Measurements from ENCODE around the gene CSTPP1. TPM values are rescaled to one million over a fixed set of nuclear protein-coding genes. Genes with fewer than 3 reads are reported as not detected.
"Not testable (repeated sequence)": the region's sequence is repeated elsewhere in the genome, so short reads cannot be mapped to it uniquely, and the experiment has no call there.

CSTPP1 gene
- total RNA-seq, 4 donors from 2014 or later, result 35.3 to 51.9 (median 39.7) TPM

DNA sequence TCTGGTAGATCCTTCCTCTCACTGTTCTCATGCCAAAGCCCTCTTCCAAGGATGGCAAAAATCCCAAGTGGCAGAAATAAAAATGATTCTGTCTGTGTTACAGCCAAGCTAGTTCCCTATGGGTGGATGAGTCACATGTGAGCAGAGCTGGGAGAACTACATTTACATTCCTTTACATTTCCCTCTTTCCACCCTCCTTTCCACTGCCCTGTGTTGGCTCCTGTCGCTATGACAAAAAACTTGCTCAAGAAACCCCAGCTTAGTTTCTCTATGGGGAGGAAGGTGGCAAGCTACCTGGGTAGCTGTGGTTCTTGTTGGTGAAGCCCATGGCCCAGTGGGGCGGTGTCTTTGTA lies 268.1 kb downstream of the CSTPP1 start:
- H3K4me1 ChIP-seq, result no peaks in the 10 kb centered on the region
- H3K9me3 ChIP-seq, result no peaks in the 10 kb centered on the region
- no peak overlapping the region for H3K27ac ChIP-seq
- TF ChIP-seq EP300 (IDR thresholded peaks at IDR 0.05), result no peak
- TF ChIP-seq, protein P1, sequence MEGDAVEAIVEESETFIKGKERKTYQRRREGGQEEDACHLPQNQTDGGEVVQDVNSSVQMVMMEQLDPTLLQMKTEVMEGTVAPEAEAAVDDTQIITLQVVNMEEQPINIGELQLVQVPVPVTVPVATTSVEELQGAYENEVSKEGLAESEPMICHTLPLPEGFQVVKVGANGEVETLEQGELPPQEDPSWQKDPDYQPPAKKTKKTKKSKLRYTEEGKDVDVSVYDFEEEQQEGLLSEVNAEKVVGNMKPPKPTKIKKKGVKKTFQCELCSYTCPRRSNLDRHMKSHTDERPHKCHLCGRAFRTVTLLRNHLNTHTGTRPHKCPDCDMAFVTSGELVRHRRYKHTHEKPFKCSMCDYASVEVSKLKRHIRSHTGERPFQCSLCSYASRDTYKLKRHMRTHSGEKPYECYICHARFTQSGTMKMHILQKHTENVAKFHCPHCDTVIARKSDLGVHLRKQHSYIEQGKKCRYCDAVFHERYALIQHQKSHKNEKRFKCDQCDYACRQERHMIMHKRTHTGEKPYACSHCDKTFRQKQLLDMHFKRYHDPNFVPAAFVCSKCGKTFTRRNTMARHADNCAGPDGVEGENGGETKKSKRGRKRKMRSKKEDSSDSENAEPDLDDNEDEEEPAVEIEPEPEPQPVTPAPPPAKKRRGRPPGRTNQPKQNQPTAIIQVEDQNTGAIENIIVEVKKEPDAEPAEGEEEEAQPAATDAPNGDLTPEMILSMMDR (IDR thresholded peaks at IDR 0.05), result no peak
- TF ChIP-seq POLR2A (IDR thresholded peaks at IDR 0.05), result no peak
- H3K27me3 ChIP-seq, result no peaks in the 10 kb centered on the region
- no peaks in the 10 kb centered on the region for H3K36me3 ChIP-seq
- no peak for DNase-seq (ENCODE audit: low spot score in 2 of 2)
- H3K4me3 ChIP-seq, result no peak overlapping the region
- WGBS, 2 donors, result 66 to 76% methylated on average over 2 of the region's 2 CpGs

GRCh38 chr11:47206577-47206976 lies 270.0 kb downstream of the CSTPP1 start:
- H3K4me1 ChIP-seq; H3K4me3 ChIP-seq; H3K27ac ChIP-seq; DNase-seq (ENCODE audit: low spot score in 2 of 2); H3K9me3 ChIP-seq; H3K27me3 ChIP-seq; H3K36me3 ChIP-seq: not testable (repeated sequence)
- 92 to 93% methylated on average over 5 of the region's 5 CpGs for WGBS, 2 donors

- WGBS, 2 donors, result 85 to 91% methylated on average over 6 of the region's 6 CpGs
- no peaks in the 10 kb centered on the region for H3K27me3 ChIP-seq
- no peaks in the 10 kb centered on the region for H3K9me3 ChIP-seq
- DNase-seq (ENCODE audit: low spot score in 2 of 2), result no peak
- H3K27ac ChIP-seq, result no peak overlapping the region
- no peak overlapping the region for H3K4me3 ChIP-seq
- H3K36me3 ChIP-seq, result no peaks in the 10 kb centered on the region
- H3K4me1 ChIP-seq, result no peaks in the 10 kb centered on the region
- TF ChIP-seq, protein P1 (IDR thresholded peaks at IDR 0.05), result no peak
- TF ChIP-seq EP300 (IDR thresholded peaks at IDR 0.05) (no peak), POLR2A (IDR thresholded peaks at IDR 0.05) (no peak)
These were observed 270.9 kb downstream of the CSTPP1 start for GRCh38 chr11:47207459-47207858.

DNA sequence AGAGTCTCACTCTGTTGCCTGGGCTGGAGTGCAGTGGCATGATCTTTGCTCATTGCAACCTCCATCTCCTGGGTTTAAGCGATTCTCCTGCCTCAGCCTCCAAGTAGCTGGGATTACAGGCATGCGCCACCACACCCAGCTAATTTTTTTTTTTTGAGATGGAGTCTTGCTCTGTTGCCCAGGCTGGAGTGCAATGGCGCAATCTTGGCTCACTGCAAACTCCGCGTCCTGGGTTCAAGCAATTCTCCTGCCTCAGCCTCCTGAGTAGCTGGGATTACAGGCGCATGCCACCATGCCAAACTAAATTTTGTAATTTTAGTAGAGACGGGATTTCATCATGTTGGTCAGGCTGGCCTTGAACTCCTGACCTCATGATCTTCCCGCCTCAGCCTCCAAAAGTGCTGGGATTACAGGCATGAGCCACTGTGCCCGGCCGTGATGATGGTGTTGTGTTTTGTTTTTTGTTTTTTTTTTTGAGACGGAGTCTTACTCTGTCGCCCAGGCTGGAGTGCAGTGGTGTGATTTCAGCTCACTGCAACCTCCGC lies 271.5 kb downstream of the CSTPP1 start:
- H3K27me3 ChIP-seq; H3K4me1 ChIP-seq; H3K9me3 ChIP-seq; H3K36me3 ChIP-seq; H3K4me3 ChIP-seq; H3K27ac ChIP-seq; DNase-seq (ENCODE audit: low spot score in 2 of 2): not testable (repeated sequence)
- WGBS, 2 donors, result 89 to 92% methylated on average over 13 of the region's 13 CpGs

- Histone ChIP-seq H3K36me3 (no peaks in the 10 kb centered on the region), H3K9me3 (no peaks in the 10 kb centered on the region), H3K27ac (no peak overlapping the region), H3K27me3 (no peaks in the 10 kb centered on the region), H3K4me3 (no peak overlapping the region), H3K4me1 (peaks cover 0 to 3% (median 0%) of the 10 kb centered on the region in 4 donors)
- TF ChIP-seq POLR2A (IDR thresholded peaks at IDR 0.05), result no peak
- TF ChIP-seq EP300 (IDR thresholded peaks at IDR 0.05), result no peak
- TF ChIP-seq, protein P1 (IDR thresholded peaks at IDR 0.05), result no peak
- no peak for DNase-seq (ENCODE audit: low spot score in 2 of 2)
- WGBS, 2 donors, result 81 to 88% methylated on average over 5 of the region's 5 CpGs
These were observed 272.1 kb downstream of the CSTPP1 start for GRCh38 chr11:47208628-47209027.

Small RNA genes lying within 50 kb of the gene (small RNA-seq; reads per million reads assigned to genes)
- gene MIR6745, result not detected

Other genes with a start within 250 kb of the CSTPP1 start
- gene ARHGAP1, start 236.1 kb upstream of the CSTPP1 start, total RNA-seq, result 10 to 100 TPM; 47.9 to 83.0 (median 59.8) TPM
- 10 to 100 TPM in 3 of 4 donors, 1 to 10 TPM in 1; 8.8 to 21.6 (median 13.7) TPM for gene ZNF408, start 235.7 kb upstream of the CSTPP1 start, total RNA-seq
- gene F2, start 217.5 kb upstream of the CSTPP1 start, total RNA-seq, result not detected
- gene CKAP5, start 90.5 kb upstream of the CSTPP1 start, total RNA-seq, result 10 to 100 TPM; 36.9 to 52.7 (median 47.7) TPM
- 100 to 1,000 TPM in 1 of 4 donors, 10 to 100 TPM in 3; 24.3 to 105 (median 52.9) TPM for gene LRP4, start 18.2 kb upstream of the CSTPP1 start, total RNA-seq
- gene ARFGAP2, start 240.1 kb downstream of the CSTPP1 start, total RNA-seq, result 100 to 1,000 TPM; 164 to 209 (median 176) TPM
- gene PACSIN3, start 249.7 kb downstream of the CSTPP1 start, total RNA-seq, result 10 to 100 TPM; 44.8 to 69.0 (median 61.6) TPM

Data from tibial nerve (tissue), 4 donors.